Measurements from ENCODE around the gene HOXB6. TPM values are rescaled to one million over a fixed set of nuclear protein-coding genes. Genes with fewer than 3 reads are reported as not detected.

The HOXB6 gene
- total and polyA plus RNA-seq, 4 donors, result 5.3 to 7.5 (median 5.7) TPM

DNA sequence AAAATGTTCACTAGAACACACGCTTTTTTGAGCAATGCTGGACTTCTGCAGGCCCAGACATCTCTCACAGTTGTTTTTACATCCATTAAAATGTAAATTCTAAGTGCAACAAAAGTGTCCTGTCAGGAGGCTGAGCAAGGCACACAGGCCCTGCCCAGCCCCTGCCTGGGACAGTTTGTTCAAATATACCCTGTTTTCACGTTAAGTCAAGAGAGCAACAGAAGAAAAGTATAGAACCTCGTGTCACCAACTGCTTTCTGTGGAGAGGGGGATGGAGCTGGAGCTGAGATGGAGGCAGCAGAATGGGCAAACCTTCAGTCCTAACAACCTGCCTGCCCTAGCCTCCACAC lies 55.5 kb downstream of the HOXB6 start:
- peaks cover 0 to 71% (median 0%) of the 10 kb centered on the region in 3 donors for H3K27me3 ChIP-seq (ENCODE audit: control insufficient read depth in 3 of 3, insufficient read depth in 3 of 3, low read length in 2 of 3)
- no peak for ATAC-seq (ENCODE audit: insufficient read depth, low FRiP score)
- DNase-seq, result peak; percentile 41 to 65 (median 50)
- TF ChIP-seq, protein P1, sequence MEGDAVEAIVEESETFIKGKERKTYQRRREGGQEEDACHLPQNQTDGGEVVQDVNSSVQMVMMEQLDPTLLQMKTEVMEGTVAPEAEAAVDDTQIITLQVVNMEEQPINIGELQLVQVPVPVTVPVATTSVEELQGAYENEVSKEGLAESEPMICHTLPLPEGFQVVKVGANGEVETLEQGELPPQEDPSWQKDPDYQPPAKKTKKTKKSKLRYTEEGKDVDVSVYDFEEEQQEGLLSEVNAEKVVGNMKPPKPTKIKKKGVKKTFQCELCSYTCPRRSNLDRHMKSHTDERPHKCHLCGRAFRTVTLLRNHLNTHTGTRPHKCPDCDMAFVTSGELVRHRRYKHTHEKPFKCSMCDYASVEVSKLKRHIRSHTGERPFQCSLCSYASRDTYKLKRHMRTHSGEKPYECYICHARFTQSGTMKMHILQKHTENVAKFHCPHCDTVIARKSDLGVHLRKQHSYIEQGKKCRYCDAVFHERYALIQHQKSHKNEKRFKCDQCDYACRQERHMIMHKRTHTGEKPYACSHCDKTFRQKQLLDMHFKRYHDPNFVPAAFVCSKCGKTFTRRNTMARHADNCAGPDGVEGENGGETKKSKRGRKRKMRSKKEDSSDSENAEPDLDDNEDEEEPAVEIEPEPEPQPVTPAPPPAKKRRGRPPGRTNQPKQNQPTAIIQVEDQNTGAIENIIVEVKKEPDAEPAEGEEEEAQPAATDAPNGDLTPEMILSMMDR (IDR thresholded peaks at IDR 0.05; ENCODE audit: control extremely low read depth, extremely low read depth), result no peak
- H3K4me3 ChIP-seq, result no peak overlapping the region
- peak overlapping the region in 1 of 2 donors; percentile 91 for H3K9ac ChIP-seq (ENCODE audit: insufficient read depth in 1 of 2, low read length in 2 of 2)
- WGBS, 2 donors, result 59 to 83% methylated on average over 3 of the region's 3 CpGs
- H3K27ac ChIP-seq (ENCODE audit: low read depth in 1 of 2, low read length in 1 of 2), result peak overlapping the region in 1 of 2 donors; percentile 52
- H3K9me3 ChIP-seq (ENCODE audit: control insufficient read depth in 4 of 4, insufficient read depth in 3 of 4, low read length in 3 of 4), result peaks cover 0 to 3% (median 0%) of the 10 kb centered on the region in 4 donors
- peaks cover 0 to 81% (median 10%) of the 10 kb centered on the region in 5 donors for H3K4me1 ChIP-seq (ENCODE audit: control insufficient read depth in 5 of 5, insufficient read depth in 5 of 5, low read length in 5 of 5)
- peaks cover 0 to 18% (median 4%) of the 10 kb centered on the region in 4 donors for H3K36me3 ChIP-seq (ENCODE audit: control insufficient read depth in 4 of 4, insufficient read depth in 4 of 4, low read length in 4 of 4)

DNA sequence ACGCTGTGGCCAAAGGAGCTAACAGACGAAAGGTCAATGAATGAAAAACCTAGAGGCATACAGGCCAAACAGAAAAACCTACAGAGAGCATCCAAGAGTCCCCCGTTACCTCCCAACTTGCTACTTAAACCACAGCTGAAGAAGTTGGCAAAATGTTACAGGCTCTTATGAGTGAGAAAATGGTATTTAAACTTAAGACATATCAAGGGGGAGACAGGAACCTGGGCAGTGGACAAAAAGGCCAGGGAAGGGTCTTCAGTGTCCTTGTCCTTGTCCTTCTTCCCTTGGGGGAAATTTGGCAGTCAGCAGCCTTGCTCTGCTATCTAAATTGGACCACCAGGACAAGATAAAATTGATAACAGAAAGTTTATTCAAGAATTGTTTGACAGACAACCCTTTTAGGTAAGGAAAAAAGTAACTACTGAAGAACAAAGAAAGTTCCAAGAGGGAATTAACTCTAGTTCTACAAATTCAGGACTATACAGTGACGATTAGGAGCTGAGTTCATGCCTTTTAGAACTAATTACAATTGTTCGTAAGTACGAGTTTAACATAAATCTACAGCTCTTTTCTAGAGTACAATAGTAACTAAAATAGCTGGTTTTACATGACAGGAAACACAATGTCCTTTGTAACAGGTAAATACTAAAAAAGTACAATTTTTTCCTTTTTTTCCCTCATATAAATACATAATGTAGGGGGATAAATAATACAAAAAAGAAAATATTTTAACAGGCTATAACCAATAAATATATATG lies 56.1 kb downstream of the HOXB6 start:
- Histone ChIP-seq H3K4me1 (ENCODE audit: control insufficient read depth in 5 of 5, insufficient read depth in 5 of 5, low read length in 5 of 5) (peaks cover 0 to 75% (median 10%) of the 10 kb centered on the region in 5 donors), H3K27ac (ENCODE audit: low read depth in 1 of 2, low read length in 1 of 2) (peak overlapping the region in 1 of 2 donors; percentile 59), H3K36me3 (ENCODE audit: control insufficient read depth in 4 of 4, insufficient read depth in 4 of 4, low read length in 4 of 4) (peaks cover 0 to 18% (median 4%) of the 10 kb centered on the region in 4 donors), H3K9me3 (ENCODE audit: control insufficient read depth in 4 of 4, insufficient read depth in 3 of 4, low read length in 3 of 4) (peaks cover 0 to 3% (median 0%) of the 10 kb centered on the region in 4 donors), H3K9ac (ENCODE audit: insufficient read depth in 1 of 2, low read length in 2 of 2) (peak overlapping the region in 1 of 2 donors; percentile 91), H3K4me3 (no peak overlapping the region), H3K27me3 (ENCODE audit: control insufficient read depth in 3 of 3, insufficient read depth in 3 of 3, low read length in 2 of 3) (peaks cover 0 to 69% (median 0%) of the 10 kb centered on the region in 3 donors)
- WGBS, 2 donors, result 44 to 47% methylated on average over 6 of the region's 6 CpGs
- ATAC-seq (ENCODE audit: insufficient read depth, low FRiP score) (no peak), DNase-seq (no peak)
- TF ChIP-seq, protein P1 (IDR thresholded peaks at IDR 0.05; ENCODE audit: control extremely low read depth, extremely low read depth), result no peak

DNA sequence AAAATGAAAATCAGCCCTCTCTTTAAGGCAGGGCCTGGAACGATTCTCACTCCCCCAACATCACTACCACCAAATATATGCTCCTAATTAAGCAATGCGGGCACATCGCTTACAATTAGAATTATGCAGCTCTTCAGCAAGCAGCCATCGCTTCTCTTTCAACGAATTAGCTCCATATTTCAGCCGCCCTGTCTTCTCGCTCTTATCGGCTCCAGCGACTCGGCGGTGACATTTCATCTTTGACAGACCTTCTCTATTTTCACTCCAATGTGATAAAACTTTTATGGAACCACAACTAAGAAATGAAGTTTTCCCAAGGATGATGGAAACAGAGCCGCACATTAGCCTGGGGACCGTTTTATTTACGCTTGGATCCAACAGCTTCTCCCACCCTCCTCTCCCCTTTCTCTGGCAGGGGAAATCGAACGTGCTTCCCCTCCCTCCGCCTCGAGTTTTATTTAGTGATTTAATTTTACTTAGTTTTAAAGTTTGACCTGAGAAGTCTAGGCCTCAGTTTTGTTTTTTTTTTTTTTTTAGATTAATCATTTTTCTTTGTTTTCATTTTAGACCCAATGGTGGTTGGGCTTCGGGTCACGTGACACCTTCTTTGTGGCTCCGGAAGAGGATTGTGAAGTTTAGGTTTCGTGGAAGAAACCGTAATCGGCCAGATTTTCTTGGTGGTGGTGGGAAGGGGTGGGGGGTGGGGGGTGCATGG lies 56.8 kb downstream of the HOXB6 start:
- peak overlapping the region; percentile 34 to 79 for H3K27ac ChIP-seq (ENCODE audit: low read depth in 1 of 2, low read length in 1 of 2)
- H3K9ac ChIP-seq (ENCODE audit: insufficient read depth in 1 of 2, low read length in 2 of 2), result peak overlapping the region; percentile 13 to 91
- TF ChIP-seq, protein P1 (IDR thresholded peaks at IDR 0.05; ENCODE audit: control extremely low read depth, extremely low read depth), result no peak
- H3K36me3 ChIP-seq (ENCODE audit: control insufficient read depth in 4 of 4, insufficient read depth in 4 of 4, low read length in 4 of 4), result peaks cover 0 to 24% (median 4%) of the 10 kb centered on the region in 4 donors
- H3K9me3 ChIP-seq (ENCODE audit: control insufficient read depth in 4 of 4, insufficient read depth in 3 of 4, low read length in 3 of 4), result peaks cover 0 to 3% (median 0%) of the 10 kb centered on the region in 4 donors
- H3K4me3 ChIP-seq, result no peak overlapping the region
- no peak for ATAC-seq (ENCODE audit: insufficient read depth, low FRiP score)
- 23 to 30% methylated on average over 24 of the region's 24 CpGs for WGBS, 2 donors
- peaks cover 0 to 67% (median 0%) of the 10 kb centered on the region in 3 donors for H3K27me3 ChIP-seq (ENCODE audit: control insufficient read depth in 3 of 3, insufficient read depth in 3 of 3, low read length in 2 of 3)
- DNase-seq, result peak; percentile 83 to 95 (median 94)
- H3K4me1 ChIP-seq (ENCODE audit: control insufficient read depth in 5 of 5, insufficient read depth in 5 of 5, low read length in 5 of 5), result peaks cover 0 to 68% (median 10%) of the 10 kb centered on the region in 5 donors
